ENCODE data around the gene FZR1. TPM values are rescaled to one million over a fixed set of nuclear protein-coding genes. Genes with fewer than 3 reads are reported as not detected.
"Not testable (repeated sequence)": the region's sequence is repeated elsewhere in the genome, so short reads cannot be mapped to it uniquely, and the experiment has no call there.

Gene FZR1
- total RNA-seq, 2 donors from 2014 or later: 16.6 to 20.1 TPM

DNA sequence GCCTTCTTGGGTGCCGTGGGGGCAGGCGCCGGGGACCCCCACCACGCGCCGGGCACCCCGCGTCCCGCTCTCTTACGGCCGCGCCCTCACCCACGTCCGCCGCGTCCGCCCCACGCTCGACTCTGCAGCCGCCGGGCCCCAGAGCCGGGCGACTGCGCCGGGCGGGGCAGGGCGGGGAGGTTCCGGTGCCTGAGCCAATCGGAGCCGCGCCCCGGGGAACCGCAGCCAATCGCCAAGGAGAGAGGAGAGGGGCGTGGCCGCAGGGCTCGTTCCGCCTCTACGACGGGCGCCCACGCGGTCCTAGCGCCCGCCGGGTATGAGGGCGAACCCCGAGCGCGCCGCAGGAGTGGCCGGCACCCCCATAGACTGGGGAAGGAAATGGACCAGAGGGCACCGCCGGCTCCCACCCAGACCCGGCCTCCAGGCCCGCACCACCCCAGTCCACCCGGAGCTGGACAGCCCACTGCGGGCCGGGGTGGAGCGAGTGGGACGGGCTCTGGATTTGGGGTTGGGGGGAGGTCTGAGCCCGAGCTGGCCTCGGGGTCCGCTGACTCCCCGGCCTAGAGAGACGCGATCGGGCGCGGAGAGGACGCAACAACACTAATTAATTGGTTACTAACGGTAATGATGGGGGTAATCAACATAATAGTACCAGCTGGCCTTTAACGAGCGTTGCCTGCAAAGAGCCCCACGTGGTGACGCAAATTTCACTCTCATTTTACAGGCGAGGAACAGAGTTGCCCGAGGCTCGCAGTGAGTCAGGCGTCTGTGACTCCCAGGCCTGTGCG, 51.5 kb downstream of the FZR1 start, which contains the start of gene MFSD12:
TSS of gene MFSD12 (minus strand) at position 126 of the 788 bp plus-strand sequence. CDS start 183 bp downstream, outside the sequence.
- Histone ChIP-seq H3K36me3 (replicated peaks in 1 of 2; ENCODE audit: insufficient read depth in 1 of 2, low read depth in 2 of 2) (no peaks in the 10 kb centered on the region), H3K27me3 (no peaks in the 10 kb centered on the region), H3K9me3 (no peaks in the 10 kb centered on the region), H3K4me3 (peak within 1 kb of the TSS; percentile 71 to 75), H3K27ac (peak within 1 kb of the TSS; percentile 5 to 77 (median 64)), H3K4me1 (peaks cover 45% of the 10 kb centered on the region)
- ATAC-seq: peak; percentile 97
- intact Hi-C loops (cut with DNase I): no loop called here
- TF ChIP-seq POLR2A (IDR thresholded peaks at IDR 0.05): peak; percentile 55 to 83 (median 56)
- TF ChIP-seq, protein P1, sequence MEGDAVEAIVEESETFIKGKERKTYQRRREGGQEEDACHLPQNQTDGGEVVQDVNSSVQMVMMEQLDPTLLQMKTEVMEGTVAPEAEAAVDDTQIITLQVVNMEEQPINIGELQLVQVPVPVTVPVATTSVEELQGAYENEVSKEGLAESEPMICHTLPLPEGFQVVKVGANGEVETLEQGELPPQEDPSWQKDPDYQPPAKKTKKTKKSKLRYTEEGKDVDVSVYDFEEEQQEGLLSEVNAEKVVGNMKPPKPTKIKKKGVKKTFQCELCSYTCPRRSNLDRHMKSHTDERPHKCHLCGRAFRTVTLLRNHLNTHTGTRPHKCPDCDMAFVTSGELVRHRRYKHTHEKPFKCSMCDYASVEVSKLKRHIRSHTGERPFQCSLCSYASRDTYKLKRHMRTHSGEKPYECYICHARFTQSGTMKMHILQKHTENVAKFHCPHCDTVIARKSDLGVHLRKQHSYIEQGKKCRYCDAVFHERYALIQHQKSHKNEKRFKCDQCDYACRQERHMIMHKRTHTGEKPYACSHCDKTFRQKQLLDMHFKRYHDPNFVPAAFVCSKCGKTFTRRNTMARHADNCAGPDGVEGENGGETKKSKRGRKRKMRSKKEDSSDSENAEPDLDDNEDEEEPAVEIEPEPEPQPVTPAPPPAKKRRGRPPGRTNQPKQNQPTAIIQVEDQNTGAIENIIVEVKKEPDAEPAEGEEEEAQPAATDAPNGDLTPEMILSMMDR (IDR thresholded peaks at IDR 0.05): no peak
- WGBS, 2 donors: 1 to 40% methylated on average over 1 to 74 of the region's 81 CpGs
- DNase-seq: peak; percentile 95 to 96 (median 96)

DNA sequence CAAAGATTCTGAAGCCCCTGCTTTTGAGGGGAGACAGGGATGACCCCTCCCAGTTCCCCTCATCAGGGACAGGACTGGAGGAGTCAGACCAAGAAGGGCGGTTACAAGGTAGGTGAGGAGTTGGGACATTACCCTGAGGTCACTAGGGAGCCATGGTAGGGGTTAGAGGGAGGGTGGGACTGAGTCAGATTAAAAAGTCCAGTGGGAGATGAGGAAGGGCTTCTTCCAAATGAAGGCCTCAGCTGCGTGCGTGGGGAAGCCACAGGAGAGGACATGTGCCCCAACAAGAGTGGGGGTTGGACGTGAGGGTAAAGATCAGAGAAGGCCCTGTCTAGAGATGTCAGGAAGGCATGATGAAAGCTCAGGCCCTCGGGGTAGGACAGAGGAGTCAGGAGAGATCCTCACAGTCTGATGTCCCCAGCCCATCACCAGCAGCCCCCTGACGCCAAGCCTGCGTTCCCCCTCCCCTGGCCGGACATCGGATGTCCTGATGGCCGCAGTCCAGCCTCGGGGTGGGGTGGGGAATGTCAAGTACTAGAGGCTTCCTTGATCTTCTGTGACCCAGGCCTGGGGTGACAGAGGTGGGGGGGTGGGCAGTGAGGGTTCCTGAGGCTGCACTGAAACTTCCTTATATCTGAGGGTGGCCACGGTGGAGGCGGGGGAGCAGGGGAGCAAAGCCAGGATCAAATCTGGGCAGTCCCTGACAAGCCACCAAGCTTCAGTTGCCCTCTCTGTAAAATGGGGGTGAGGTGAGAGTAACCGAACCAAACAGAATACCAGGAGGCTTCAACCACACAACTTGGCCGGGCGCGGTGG, 57.8 kb downstream of the FZR1 start:
- Histone ChIP-seq H3K27me3 (no peaks in the 10 kb centered on the region), H3K36me3 (replicated peaks in 1 of 2; ENCODE audit: insufficient read depth in 1 of 2, low read depth in 2 of 2) (no peaks in the 10 kb centered on the region), H3K27ac (no peak overlapping the region), H3K4me3 (no peak overlapping the region), H3K4me1 (no peaks in the 10 kb centered on the region), H3K9me3 (no peaks in the 10 kb centered on the region)
- TF ChIP-seq POLR2A (IDR thresholded peaks at IDR 0.05): no peak
- TF ChIP-seq, protein P1 (IDR thresholded peaks at IDR 0.05): no peak
- ATAC-seq: no peak
- intact Hi-C loops (cut with DNase I): no loop called here
- DNase-seq: no peak
- WGBS, 2 donors: 74 to 81% methylated on average over 11 to 17 of the region's 17 CpGs

DNA sequence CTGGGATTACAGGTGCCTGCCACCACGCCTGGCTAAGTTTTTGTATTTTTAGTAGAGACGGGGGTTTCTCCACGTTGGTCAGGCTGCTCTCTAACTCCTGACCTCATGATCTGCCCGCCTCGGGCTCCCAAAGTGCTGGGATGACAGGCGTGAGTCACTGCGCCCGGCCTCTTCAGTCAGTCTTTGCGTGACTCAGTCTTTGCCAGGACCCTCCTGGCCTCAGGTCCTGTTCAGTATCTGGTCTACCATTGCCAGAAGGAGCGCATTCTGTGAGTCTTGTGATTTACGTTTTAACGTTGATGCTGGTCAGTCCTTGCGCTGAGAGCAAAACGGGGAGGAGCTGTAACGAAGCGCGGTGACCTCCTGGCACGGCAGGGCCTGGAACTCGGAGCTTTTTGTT, 59.0 kb downstream of the FZR1 start:
- Histone ChIP-seq H3K27ac (no peak overlapping the region), H3K9me3 (no peaks in the 10 kb centered on the region), H3K4me3 (no peak overlapping the region), H3K4me1 (no peaks in the 10 kb centered on the region), H3K36me3 (replicated peaks in 1 of 2; ENCODE audit: insufficient read depth in 1 of 2, low read depth in 2 of 2) (no peaks in the 10 kb centered on the region), H3K27me3 (no peaks in the 10 kb centered on the region)
- TF ChIP-seq POLR2A (IDR thresholded peaks at IDR 0.05): no peak
- no peak for ATAC-seq
- no peak for DNase-seq
- 88 to 94% methylated on average over 9 to 18 of the region's 19 CpGs for WGBS, 2 donors
- intact Hi-C loops (cut with DNase I): no loop called here

DNA sequence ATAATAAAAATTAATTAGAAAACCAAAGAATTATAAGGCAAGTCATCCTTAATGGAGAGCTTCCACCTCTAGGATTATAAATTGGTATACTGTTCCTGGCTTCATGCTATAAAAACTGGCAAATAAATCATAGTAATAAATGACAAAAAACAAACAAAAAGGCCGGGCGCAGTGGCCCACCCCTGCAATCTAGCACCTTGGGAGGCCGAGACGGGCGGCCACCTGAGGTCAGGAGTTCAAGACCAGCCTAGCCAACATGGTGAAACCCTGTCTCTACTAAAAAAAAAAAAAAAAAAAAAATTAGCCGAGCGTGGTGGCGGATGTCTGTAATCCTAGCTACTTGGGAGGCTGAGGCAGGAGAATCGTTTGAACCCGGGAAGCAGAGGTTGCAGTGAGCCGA, 63.9 kb downstream of the FZR1 start:
- DNase-seq; H3K36me3 ChIP-seq (replicated peaks in 1 of 2; ENCODE audit: insufficient read depth in 1 of 2, low read depth in 2 of 2); ATAC-seq; H3K27ac ChIP-seq; H3K27me3 ChIP-seq; H3K4me3 ChIP-seq; intact Hi-C loops (cut with DNase I); H3K9me3 ChIP-seq: not testable (repeated sequence)
- peaks cover 18% of the 10 kb centered on the region for H3K4me1 ChIP-seq
- 67 to 69% methylated on average over 11 of the region's 11 CpGs for WGBS, 2 donors

DNA sequence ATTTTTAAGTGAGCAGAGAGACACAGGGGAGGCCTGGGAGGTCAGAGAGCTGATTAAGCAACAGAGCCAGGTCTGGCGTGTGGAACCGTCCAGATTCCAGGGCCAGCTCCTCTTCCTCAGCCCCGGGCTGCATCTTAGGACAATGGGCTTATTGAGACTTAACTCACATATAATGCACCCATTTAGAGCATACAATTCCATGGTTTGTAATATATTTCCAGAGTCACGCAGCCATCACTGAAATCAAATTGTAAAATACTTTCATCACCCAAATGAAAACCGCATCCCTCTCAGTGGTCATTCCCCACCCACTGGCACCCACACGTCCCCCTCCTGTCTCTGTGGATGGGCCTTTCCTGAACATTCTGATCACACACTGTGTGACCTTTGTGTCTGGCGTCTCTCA, 64.5 kb downstream of the FZR1 start:
- Histone ChIP-seq H3K4me3 (no peak overlapping the region), H3K9me3 (no peaks in the 10 kb centered on the region), H3K27me3 (no peaks in the 10 kb centered on the region), H3K36me3 (replicated peaks in 1 of 2; ENCODE audit: insufficient read depth in 1 of 2, low read depth in 2 of 2) (no peaks in the 10 kb centered on the region), H3K4me1 (peaks cover 18% of the 10 kb centered on the region), H3K27ac (no peak overlapping the region)
- ATAC-seq (no peak), DNase-seq (no peak)
- intact Hi-C loops (cut with DNase I): no loop called here
- TF ChIP-seq, protein P1 (IDR thresholded peaks at IDR 0.05): no peak
- TF ChIP-seq POLR2A (IDR thresholded peaks at IDR 0.05): no peak
- whole genome bisulfite sequencing, 2 donors: 66 to 69% methylated on average over 7 of the region's 7 CpGs
